Measurements from ENCODE around the gene SEC61A1. TPM values are rescaled to one million over a fixed set of nuclear protein-coding genes. Genes with fewer than 3 reads are reported as not detected.

SEC61A1 gene
- total RNA-seq, 4 donors from 2014 or later, result 75.1 to 139 (median 124) TPM

GRCh38 chr3:128066676-128067075 is 14.4 kb downstream of the SEC61A1 start:
- DNase-seq, result no peak
- peaks cover 0 to 100% (median 3%) of the 10 kb centered on the region in 3 donors for H3K36me3 ChIP-seq

GRCh38 chr3:128067489-128067888 is 15.3 kb downstream of the SEC61A1 start:
- Histone ChIP-seq H3K4me3 (no peak overlapping the region), H3K27me3 (no peaks in the 10 kb centered on the region), H3K4me1 (no peaks in the 10 kb centered on the region), H3K27ac (no peak overlapping the region), H3K9me3 (no peaks in the 10 kb centered on the region), H3K36me3 (peaks cover 0 to 99% (median 3%) of the 10 kb centered on the region in 3 donors)
- TF ChIP-seq CTCF (IDR thresholded peaks at IDR 0.05) (no peak), POLR2A (IDR thresholded peaks at IDR 0.05) (no peak)
- no peak for DNase-seq

More at GRCh38 chr3:128066676-128067075, 14.4 kb downstream of the SEC61A1 start:
- Histone ChIP-seq H3K4me1 (no peaks in the 10 kb centered on the region), H3K27me3 (no peaks in the 10 kb centered on the region), H3K27ac (no peak overlapping the region), H3K4me3 (no peak overlapping the region), H3K9me3 (no peaks in the 10 kb centered on the region)
- TF ChIP-seq CTCF (IDR thresholded peaks at IDR 0.05), result no peak
- TF ChIP-seq POLR2A (IDR thresholded peaks at IDR 0.05), result no peak

- Histone ChIP-seq H3K27me3 (no peaks in the 10 kb centered on the region), H3K27ac (no peak overlapping the region), H3K9me3 (no peaks in the 10 kb centered on the region), H3K4me1 (no peaks in the 10 kb centered on the region), H3K4me3 (no peak overlapping the region), H3K36me3 (peaks cover 0 to 96% (median 3%) of the 10 kb centered on the region in 3 donors)
- peak in 4 of 6 experiments; percentile 38 to 44 (median 40) for TF ChIP-seq CTCF (IDR thresholded peaks at IDR 0.05)
- TF ChIP-seq POLR2A (IDR thresholded peaks at IDR 0.05), result no peak
- DNase-seq, result no peak
Measured at GRCh38 chr3:128068156-128068620, 16.0 kb downstream of the SEC61A1 start.

- no peaks in the 10 kb centered on the region for H3K4me1 ChIP-seq
- peaks cover 0 to 86% (median 3%) of the 10 kb centered on the region in 3 donors for H3K36me3 ChIP-seq
- H3K9me3 ChIP-seq, result no peaks in the 10 kb centered on the region
- H3K27ac ChIP-seq, result no peak overlapping the region
- H3K27me3 ChIP-seq, result no peaks in the 10 kb centered on the region
- TF ChIP-seq POLR2A (IDR thresholded peaks at IDR 0.05) (no peak), CTCF (IDR thresholded peaks at IDR 0.05) (no peak)
- no peak overlapping the region for H3K4me3 ChIP-seq
- DNase-seq, result no peak
Measured at GRCh38 chr3:128069271-128069670, 17.0 kb downstream of the SEC61A1 start.

- Histone ChIP-seq H3K27ac (no peak overlapping the region), H3K9me3 (no peaks in the 10 kb centered on the region), H3K4me3 (no peak overlapping the region), H3K27me3 (no peaks in the 10 kb centered on the region), H3K36me3 (peaks cover 0 to 68% (median 0%) of the 10 kb centered on the region in 3 donors), H3K4me1 (peaks cover 0 to 10% (median 4%) of the 10 kb centered on the region in 4 donors)
- DNase-seq, result no peak
- TF ChIP-seq CTCF (IDR thresholded peaks at IDR 0.05) (no peak), POLR2A (IDR thresholded peaks at IDR 0.05) (no peak)
Measured at GRCh38 chr3:128070898-128071591, 18.8 kb downstream of the SEC61A1 start.
